Measurements from ENCODE around the gene MCU.
"Not testable (repeated sequence)": the region's sequence is repeated elsewhere in the genome, so short reads cannot be mapped to it uniquely, and the experiment has no call there.

The MCU gene

DNA sequence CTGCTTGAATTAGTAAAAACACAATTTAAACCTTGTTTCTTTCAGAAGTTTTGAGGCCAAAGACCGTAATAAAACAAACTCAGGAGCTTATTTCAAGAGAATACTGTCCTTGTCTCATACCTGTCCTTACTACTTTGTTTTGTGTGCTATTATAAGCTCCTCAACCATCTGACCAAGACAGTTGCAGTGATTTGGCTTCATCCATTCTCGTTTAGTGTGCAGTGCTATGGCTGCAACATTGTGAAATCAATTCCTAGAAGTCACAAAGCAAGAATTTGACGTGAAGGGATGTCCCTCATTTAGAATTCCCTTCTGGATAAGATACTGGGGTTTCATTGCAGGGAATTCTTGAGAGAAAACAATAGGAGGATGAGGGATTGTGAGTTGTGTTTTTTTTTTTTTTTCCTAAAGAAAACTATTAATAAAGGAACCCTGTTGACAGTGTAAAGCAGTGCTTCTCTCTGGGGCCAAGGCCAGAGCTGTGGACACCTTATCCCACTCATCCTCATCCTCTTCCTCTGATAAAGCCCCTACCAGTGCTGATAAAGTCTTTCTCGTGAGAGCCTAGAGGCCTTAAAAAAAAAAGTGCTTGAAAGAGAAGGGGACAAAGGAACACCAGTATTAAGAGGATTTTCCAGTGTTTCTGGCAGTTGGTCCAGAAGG is 201.3 kb downstream of the MCU start, which contains the start of gene OIT3:
Gene OIT3, plus strand, starts transcription at position 604 of the 663 bp plus-strand sequence. CDS start 60 bp downstream, outside the sequence.
- Histone ChIP-seq H3K36me3 (ENCODE audit: insufficient read depth) (no peaks in the 10 kb centered on the region), H3K27me3 (ENCODE audit: insufficient read depth, low read depth) (no peaks in the 10 kb centered on the region), H2AFZ (ENCODE audit: low read depth) (no peak within 1 kb of the TSS), H3K27ac (no peak within 1 kb of the TSS), H3K4me2 (no peak within 1 kb of the TSS), H3K9ac (no peak within 1 kb of the TSS), H4K20me1 (ENCODE audit: insufficient read depth) (no peaks in the 10 kb centered on the region), H3K4me3 (IDR thresholded peaks at IDR 0.05; ENCODE audit: insufficient read depth, low read depth, low read length) (no peak within 1 kb of the TSS), H3K4me1 (ENCODE audit: low read depth, poor library complexity, severe bottlenecking) (no peaks in the 10 kb centered on the region), H3K79me2 (ENCODE audit: insufficient read depth, low read depth) (no peaks in the 10 kb centered on the region)
- TF ChIP-seq, protein P1, sequence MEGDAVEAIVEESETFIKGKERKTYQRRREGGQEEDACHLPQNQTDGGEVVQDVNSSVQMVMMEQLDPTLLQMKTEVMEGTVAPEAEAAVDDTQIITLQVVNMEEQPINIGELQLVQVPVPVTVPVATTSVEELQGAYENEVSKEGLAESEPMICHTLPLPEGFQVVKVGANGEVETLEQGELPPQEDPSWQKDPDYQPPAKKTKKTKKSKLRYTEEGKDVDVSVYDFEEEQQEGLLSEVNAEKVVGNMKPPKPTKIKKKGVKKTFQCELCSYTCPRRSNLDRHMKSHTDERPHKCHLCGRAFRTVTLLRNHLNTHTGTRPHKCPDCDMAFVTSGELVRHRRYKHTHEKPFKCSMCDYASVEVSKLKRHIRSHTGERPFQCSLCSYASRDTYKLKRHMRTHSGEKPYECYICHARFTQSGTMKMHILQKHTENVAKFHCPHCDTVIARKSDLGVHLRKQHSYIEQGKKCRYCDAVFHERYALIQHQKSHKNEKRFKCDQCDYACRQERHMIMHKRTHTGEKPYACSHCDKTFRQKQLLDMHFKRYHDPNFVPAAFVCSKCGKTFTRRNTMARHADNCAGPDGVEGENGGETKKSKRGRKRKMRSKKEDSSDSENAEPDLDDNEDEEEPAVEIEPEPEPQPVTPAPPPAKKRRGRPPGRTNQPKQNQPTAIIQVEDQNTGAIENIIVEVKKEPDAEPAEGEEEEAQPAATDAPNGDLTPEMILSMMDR (conservative IDR thresholded peaks at IDR 0.05; ENCODE audit: low read depth, low read length): no peak

DNA sequence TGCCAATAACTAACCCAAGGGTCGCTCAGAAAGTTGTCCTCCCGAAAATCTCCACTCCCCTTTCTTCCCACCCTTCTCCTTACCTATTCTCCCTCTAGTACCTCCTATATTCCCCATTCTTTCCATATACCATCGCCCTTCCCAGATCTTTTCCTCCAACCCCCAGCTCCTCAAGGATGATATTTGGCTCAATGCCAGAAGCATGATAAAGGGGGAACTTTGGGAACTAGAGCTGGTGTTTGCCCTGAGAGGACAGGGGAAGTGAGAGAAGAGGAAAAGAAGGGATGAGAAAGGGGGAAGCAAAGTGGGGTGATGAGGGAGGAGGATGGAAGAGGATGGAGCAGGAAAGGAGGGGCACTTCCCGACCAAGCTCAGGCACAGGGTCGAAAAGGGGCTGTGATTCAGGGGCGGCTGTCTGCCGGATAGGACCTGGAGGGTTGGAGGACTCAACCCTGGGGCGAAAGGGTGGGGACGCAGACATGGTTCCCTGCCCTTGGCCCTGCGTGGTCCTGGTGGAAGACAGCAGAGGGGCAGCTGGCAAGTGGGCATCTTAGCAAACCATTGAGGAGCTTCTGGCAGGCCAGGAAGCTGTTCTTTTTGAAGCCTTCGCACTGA is 203.4 kb downstream of the MCU start:
- Histone ChIP-seq H2AFZ (ENCODE audit: low read depth) (no peak overlapping the region), H3K4me3 (IDR thresholded peaks at IDR 0.05; ENCODE audit: insufficient read depth, low read depth, low read length) (no peak overlapping the region), H3K4me2 (no peak overlapping the region), H3K27ac (no peak overlapping the region), H3K36me3 (ENCODE audit: insufficient read depth) (no peaks in the 10 kb centered on the region), H3K9ac (no peak overlapping the region), H3K4me1 (ENCODE audit: low read depth, poor library complexity, severe bottlenecking) (no peaks in the 10 kb centered on the region), H3K79me2 (ENCODE audit: insufficient read depth, low read depth) (no peaks in the 10 kb centered on the region), H3K27me3 (ENCODE audit: insufficient read depth, low read depth) (no peaks in the 10 kb centered on the region), H4K20me1 (ENCODE audit: insufficient read depth) (no peaks in the 10 kb centered on the region)
- TF ChIP-seq, protein P1 (conservative IDR thresholded peaks at IDR 0.05; ENCODE audit: low read depth, low read length): no peak

DNA sequence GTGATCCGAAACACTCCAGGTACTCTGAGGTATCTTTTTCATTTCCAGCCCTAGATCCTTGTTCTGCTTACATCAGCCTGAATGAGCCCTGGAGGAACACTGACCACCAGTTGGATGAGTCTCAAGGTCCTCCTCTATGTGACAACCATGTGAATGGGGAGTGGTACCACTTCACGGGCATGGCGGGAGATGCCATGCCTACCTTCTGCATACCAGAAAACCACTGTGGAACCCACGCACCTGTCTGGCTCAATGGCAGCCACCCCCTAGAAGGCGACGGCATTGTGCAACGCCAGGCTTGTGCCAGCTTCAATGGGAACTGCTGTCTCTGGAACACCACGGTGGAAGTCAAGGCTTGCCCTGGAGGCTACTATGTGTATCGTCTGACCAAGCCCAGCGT is 206.7 kb downstream of the MCU start:
- H2AFZ ChIP-seq (ENCODE audit: low read depth): no peak overlapping the region
- no peak overlapping the region for H3K4me3 ChIP-seq (IDR thresholded peaks at IDR 0.05; ENCODE audit: insufficient read depth, low read depth, low read length)
- TF ChIP-seq, protein P1 (conservative IDR thresholded peaks at IDR 0.05; ENCODE audit: low read depth, low read length): no peak
- H3K27ac ChIP-seq: no peak overlapping the region
- no peaks in the 10 kb centered on the region for H3K4me1 ChIP-seq (ENCODE audit: low read depth, poor library complexity, severe bottlenecking)
- H3K27me3 ChIP-seq (ENCODE audit: insufficient read depth, low read depth): no peaks in the 10 kb centered on the region
- no peak overlapping the region for H3K4me2 ChIP-seq
- no peaks in the 10 kb centered on the region for H3K79me2 ChIP-seq (ENCODE audit: insufficient read depth, low read depth)
- no peaks in the 10 kb centered on the region for H4K20me1 ChIP-seq (ENCODE audit: insufficient read depth)
- H3K9ac ChIP-seq: no peak overlapping the region
- no peaks in the 10 kb centered on the region for H3K36me3 ChIP-seq (ENCODE audit: insufficient read depth)

DNA sequence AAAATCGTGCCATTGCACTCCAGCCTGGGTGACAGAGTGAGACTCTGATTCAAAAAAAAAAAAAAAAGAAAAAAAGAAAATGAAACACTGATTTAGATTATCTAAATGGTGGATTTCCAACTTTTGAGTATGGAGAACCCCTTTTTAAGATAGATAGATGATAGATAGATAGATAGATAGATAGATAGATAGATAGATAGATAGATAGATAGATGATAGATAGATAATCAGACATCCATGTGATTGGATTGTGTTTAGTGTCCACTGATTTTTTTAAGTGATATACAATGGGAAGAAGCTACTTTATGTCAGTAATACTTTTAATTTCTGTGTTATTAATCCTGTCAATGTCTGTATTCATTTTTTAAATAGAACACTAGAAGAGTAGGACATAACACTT is 207.6 kb downstream of the MCU start:
- Histone ChIP-seq H3K27ac (no peak overlapping the region), H2AFZ (ENCODE audit: low read depth) (no peak overlapping the region), H3K79me2 (ENCODE audit: insufficient read depth, low read depth) (no peaks in the 10 kb centered on the region), H3K4me2 (no peak overlapping the region), H3K36me3 (ENCODE audit: insufficient read depth) (no peaks in the 10 kb centered on the region), H4K20me1 (ENCODE audit: insufficient read depth) (no peaks in the 10 kb centered on the region), H3K4me1 (ENCODE audit: low read depth, poor library complexity, severe bottlenecking) (no peaks in the 10 kb centered on the region), H3K4me3 (IDR thresholded peaks at IDR 0.05; ENCODE audit: insufficient read depth, low read depth, low read length) (no peak overlapping the region), H3K9ac (no peak overlapping the region), H3K27me3 (ENCODE audit: insufficient read depth, low read depth) (no peaks in the 10 kb centered on the region)
- TF ChIP-seq, protein P1 (conservative IDR thresholded peaks at IDR 0.05; ENCODE audit: low read depth, low read length): no peak

DNA sequence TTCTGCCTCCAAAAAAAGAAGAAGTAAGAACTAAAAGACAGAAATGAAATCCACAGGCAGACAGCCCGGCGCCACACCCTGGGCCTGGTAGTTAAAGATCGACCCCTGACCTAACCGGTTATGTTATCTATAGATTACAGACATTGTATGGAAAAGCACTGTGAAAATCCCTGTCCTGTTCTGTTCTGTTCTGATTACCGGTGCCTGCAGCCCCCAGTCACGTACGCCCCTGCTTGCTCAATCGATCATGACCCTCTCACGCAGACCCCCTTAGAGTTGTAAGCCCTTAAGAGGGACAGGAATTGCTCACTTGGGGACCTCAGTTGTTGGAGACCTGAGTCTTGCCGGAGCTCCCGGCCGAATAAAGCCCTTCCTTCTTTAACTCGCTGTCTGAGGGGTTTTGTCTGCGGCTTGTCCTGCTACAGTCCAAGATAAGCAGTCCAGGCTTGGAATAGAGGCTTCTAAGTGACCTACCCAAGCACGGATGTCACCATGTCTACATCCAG is 212.1 kb downstream of the MCU start:
- not testable (repeated sequence) for H3K4me3 ChIP-seq (IDR thresholded peaks at IDR 0.05; ENCODE audit: insufficient read depth, low read depth, low read length); H3K27ac ChIP-seq; H3K4me2 ChIP-seq; H3K79me2 ChIP-seq (ENCODE audit: insufficient read depth, low read depth); H3K36me3 ChIP-seq (ENCODE audit: insufficient read depth); H3K27me3 ChIP-seq (ENCODE audit: insufficient read depth, low read depth); H3K9ac ChIP-seq; H2AFZ ChIP-seq (ENCODE audit: low read depth); H3K4me1 ChIP-seq (ENCODE audit: low read depth, poor library complexity, severe bottlenecking); H4K20me1 ChIP-seq (ENCODE audit: insufficient read depth)

Measured in KMS-11 (cell line).